Measurements from ENCODE around the gene HCST.
A peak's percentile ranks its signal among the peaks of the same experiment; 100 is the strongest.

HCST gene

DNA sequence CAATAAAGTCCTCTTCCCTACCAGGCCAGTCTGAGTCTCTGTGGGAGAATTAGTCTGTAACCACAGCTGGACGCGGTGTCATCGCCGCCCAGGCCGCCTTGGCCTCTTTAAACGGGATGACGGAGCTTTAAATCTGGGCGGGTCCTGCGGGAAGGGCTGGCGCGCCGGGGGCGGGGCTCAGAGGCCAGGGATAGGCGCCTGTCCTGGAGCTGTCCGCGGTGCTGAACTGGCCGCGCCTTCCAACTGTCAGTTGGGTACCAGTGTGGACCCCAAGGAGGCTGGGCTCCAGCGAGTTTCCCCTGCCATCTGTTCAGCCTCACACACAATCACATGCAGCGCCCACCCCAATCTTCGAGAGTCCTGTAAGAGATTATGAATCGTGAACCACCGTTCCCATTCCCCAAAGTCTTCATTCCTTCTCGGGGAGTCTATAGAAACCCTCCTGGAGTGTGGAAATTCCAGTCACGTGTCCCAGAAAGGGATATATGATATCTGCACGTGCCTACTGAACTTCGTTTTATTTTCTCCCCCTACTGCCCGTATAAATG lies 22.5 kb upstream of the HCST start:
- TF ChIP-seq, protein P1, sequence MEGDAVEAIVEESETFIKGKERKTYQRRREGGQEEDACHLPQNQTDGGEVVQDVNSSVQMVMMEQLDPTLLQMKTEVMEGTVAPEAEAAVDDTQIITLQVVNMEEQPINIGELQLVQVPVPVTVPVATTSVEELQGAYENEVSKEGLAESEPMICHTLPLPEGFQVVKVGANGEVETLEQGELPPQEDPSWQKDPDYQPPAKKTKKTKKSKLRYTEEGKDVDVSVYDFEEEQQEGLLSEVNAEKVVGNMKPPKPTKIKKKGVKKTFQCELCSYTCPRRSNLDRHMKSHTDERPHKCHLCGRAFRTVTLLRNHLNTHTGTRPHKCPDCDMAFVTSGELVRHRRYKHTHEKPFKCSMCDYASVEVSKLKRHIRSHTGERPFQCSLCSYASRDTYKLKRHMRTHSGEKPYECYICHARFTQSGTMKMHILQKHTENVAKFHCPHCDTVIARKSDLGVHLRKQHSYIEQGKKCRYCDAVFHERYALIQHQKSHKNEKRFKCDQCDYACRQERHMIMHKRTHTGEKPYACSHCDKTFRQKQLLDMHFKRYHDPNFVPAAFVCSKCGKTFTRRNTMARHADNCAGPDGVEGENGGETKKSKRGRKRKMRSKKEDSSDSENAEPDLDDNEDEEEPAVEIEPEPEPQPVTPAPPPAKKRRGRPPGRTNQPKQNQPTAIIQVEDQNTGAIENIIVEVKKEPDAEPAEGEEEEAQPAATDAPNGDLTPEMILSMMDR (IDR thresholded peaks at IDR 0.05; ENCODE audit: control insufficient read depth, extremely low read depth, insufficient read depth), result no peak
- no peak overlapping the region for H3K4me3 ChIP-seq (ENCODE audit: low read depth, low read length)
- peak; percentile 58 for DNase-seq (ENCODE audit: low read depth)

DNA sequence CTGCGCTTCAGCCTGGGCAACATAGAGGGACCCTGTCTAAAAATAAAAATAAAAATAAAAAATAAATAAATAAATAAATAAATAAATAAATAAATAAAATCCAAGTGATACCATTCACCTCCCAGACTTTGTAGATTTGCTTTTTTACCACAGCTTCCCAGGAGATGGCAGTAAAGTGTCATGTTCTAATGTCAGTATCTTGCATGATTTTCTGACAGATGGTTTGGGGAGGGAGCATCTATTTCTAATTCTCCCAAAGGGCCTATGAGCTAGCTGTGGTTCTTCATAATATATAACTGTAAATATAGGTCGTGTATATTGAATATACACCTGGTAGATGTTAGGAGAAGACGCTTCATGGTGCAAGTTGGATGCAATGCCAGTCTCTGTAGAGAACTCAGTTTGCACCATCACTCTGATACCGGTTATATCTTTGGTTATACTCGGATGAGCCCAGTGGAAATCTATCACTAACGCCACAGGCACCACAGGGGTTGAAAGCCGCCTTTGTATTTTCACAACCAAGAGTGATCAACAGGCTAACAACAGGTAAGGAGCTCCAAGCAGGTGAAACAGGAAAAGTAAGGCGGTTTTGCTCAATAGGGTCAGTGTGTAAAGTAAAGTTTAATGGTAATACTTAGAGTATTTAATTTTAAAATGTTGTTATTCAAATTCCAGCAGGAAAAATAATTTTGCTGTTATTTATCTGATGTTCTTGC lies 20.1 kb upstream of the HCST start:
- DNase-seq (ENCODE audit: low read depth), result peak; percentile 53
- TF ChIP-seq, protein P1 (IDR thresholded peaks at IDR 0.05; ENCODE audit: control insufficient read depth, extremely low read depth, insufficient read depth), result peak; percentile 53
- H3K4me3 ChIP-seq (ENCODE audit: low read depth, low read length), result no peak overlapping the region

DNA sequence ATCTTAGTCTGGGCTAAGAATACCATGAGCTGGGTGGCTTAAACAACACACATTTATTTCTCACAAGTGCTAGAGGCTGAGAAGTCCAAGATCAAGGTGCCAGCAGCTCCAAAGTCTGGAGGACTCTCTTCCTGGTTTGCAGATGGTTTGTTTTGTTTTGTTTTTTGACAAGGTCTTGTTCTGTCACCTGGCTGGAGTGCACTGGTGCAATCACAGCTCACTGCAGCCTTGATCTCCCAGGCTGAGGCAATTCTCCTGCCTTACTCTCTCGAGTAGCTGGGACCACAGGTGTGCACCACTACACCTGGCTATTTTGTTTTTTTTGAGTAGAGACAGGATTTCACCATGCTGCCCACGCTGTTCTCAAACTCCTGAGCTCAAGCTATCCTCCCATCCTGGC lies 18.4 kb upstream of the HCST start:
- TF ChIP-seq, protein P1 (IDR thresholded peaks at IDR 0.05; ENCODE audit: control insufficient read depth, extremely low read depth, insufficient read depth), result no peak
- H3K4me3 ChIP-seq (ENCODE audit: low read depth, low read length), result no peak overlapping the region
- DNase-seq (ENCODE audit: low read depth), result no peak

DNA sequence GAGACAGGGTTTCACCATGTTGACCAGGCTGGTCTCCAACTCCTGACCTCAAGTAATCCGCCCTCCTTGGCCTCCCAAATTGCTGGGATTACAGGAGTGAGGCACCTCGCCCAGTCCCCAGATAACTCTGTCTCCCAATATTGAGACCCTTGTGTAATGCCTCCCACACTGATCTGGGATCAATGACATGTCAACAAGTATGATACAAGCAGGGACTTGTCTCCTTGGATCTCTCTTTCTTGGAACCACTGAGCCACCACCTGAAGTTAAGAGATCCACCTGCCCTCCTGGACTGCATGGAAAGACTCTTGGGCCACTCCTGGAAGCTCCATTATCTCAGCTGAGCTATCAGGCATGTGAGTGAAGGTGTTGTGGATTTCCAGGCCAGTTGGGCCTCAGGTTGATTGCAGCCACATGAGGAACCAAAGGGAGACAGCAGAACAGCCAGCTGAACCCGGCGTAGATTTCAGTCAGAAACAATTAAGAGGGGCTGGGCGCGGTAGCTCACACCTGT lies 17.0 kb upstream of the HCST start:
- H3K4me3 ChIP-seq (ENCODE audit: low read depth, low read length), result no peak overlapping the region
- no peak for DNase-seq (ENCODE audit: low read depth)
- TF ChIP-seq, protein P1 (IDR thresholded peaks at IDR 0.05; ENCODE audit: control insufficient read depth, extremely low read depth, insufficient read depth), result no peak

DNA sequence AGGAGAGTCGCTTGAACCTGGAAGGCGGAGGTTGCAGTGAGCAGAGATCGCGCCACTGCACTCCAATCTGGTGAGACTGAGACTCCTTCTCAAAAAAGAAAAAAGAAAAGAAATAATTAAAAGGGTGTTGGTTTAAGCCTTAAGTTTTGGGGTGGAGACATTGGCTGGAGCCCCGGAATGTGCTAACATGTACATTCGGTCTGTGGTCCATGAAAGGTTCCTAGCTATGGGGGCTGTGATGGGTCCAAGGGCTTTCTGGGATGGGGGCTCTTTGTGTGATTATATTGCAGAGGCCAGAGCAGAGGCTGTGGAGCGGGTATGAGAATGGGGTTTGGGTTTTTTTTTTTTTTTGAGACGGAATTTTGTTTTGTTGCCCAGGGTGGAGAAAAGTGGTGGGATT lies 16.4 kb upstream of the HCST start:
- TF ChIP-seq, protein P1 (IDR thresholded peaks at IDR 0.05; ENCODE audit: control insufficient read depth, extremely low read depth, insufficient read depth), result no peak
- no peak overlapping the region for H3K4me3 ChIP-seq (ENCODE audit: low read depth, low read length)
- no peak for DNase-seq (ENCODE audit: low read depth)

DNA sequence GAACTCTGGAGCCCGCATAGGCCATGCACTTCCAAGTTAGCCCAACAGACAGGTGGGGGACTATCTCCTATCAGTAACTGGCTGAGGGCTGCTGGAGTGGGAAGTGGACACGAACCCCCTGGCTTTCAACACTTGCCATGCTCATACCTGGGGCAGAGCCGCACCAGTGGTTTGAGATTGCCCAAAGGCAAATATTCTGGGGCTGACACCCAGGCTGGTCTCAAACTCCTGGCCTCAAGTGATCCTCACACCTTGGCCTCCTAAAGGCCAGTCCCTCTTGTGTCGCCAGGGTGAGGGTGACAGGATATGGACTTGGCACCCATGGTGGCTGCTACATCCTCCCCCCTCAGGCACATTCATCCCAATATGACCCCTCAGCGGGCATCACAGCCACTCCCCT lies 15.1 kb upstream of the HCST start:
- TF ChIP-seq, protein P1 (IDR thresholded peaks at IDR 0.05; ENCODE audit: control insufficient read depth, extremely low read depth, insufficient read depth), result no peak
- H3K4me3 ChIP-seq (ENCODE audit: low read depth, low read length), result no peak overlapping the region
- no peak for DNase-seq (ENCODE audit: low read depth)

All from LNCaP clone FGC (cell line).